Ishikawa (cell line): ENCODE measurements around the gene TBCD.

Experiments used
- CEBPB ChIP-seq: IDR thresholded peaks from 2 replicates; pipeline ENCODE4 v1.6.1; 2012
- CREB1 ChIP-seq: IDR thresholded peaks from 2 replicates; pipeline ENCODE4 v1.6.1; 2012; ENCODE audit warnings: low read depth
- EGR1 ChIP-seq: IDR thresholded peaks from 2 replicates; pipeline ENCODE4 v1.6.1; 2012
- EP300 ChIP-seq: IDR thresholded peaks from 2 replicates; pipeline ENCODE4 v1.6.1; 2012; ENCODE audit warnings: borderline replicate concordance
- FOXM1 ChIP-seq: IDR thresholded peaks from 2 replicates; pipeline ENCODE4 v1.6.1; 2012; ENCODE audit warnings: low read depth, borderline replicate concordance
- MAX ChIP-seq: IDR thresholded peaks from 2 replicates; pipeline ENCODE4 v1.6.1; 2012
- NFIC ChIP-seq: IDR thresholded peaks from 2 replicates; pipeline ENCODE4 v1.6.1; 2012
- RAD21 ChIP-seq: IDR thresholded peaks from 2 replicates; pipeline ENCODE4 v1.6.1; 2012; ENCODE audit warnings: low read depth
- REST ChIP-seq: IDR thresholded peaks from 2 replicates; pipeline ENCODE4 v1.6.1; 2012; ENCODE audit warnings: low read depth, mild to moderate bottlenecking
- TAF1 ChIP-seq: IDR thresholded peaks from 2 replicates; pipeline ENCODE4 v1.6.1; 2012; ENCODE audit warnings: low read depth, mild to moderate bottlenecking
- TCF12 ChIP-seq: IDR thresholded peaks from 2 replicates; pipeline ENCODE4 v1.6.1; 2012; ENCODE audit warnings: low read depth
- TEAD4 ChIP-seq: IDR thresholded peaks from 2 replicates; pipeline ENCODE4 v1.6.1; 2012
- USF1 ChIP-seq: IDR thresholded peaks from 2 replicates; pipeline ENCODE4 v1.6.1; 2012
- YY1 ChIP-seq: IDR thresholded peaks from 2 replicates; pipeline ENCODE4 v1.6.1; 2012; ENCODE audit warnings: low read depth
- ZBTB7A ChIP-seq: IDR thresholded peaks from 2 replicates; pipeline ENCODE4 v1.6.1; 2012; ENCODE audit warnings: low read depth

Gene TBCD

GRCh38 chr17:82832411-82832810, 80.5 kb downstream of the TBCD start:
- no peak for TF ChIP-seq EP300
- TF ChIP-seq FOXM1 = no peak
- TF ChIP-seq NFIC = no peak
- TF ChIP-seq TCF12 = no peak
- no peak for TF ChIP-seq EGR1
- TF ChIP-seq TEAD4 = no peak
- TF ChIP-seq REST = no peak
- no peak for TF ChIP-seq MAX
- no peak for TF ChIP-seq CREB1
- no peak for TF ChIP-seq ZBTB7A
- TF ChIP-seq USF1 = no peak
- no peak for TF ChIP-seq CEBPB
- TF ChIP-seq YY1 = no peak
- no peak for TF ChIP-seq TAF1
- no peak for TF ChIP-seq RAD21

GRCh38 chr17:82832881-82833475, 81.1 kb downstream of the TBCD start:
- TF ChIP-seq REST = no peak
- TF ChIP-seq USF1 = no peak
- TF ChIP-seq CEBPB = no peak
- no peak for TF ChIP-seq CREB1
- no peak for TF ChIP-seq RAD21
- TF ChIP-seq FOXM1 = no peak
- no peak for TF ChIP-seq ZBTB7A
- no peak for TF ChIP-seq EGR1
- TF ChIP-seq NFIC = no peak
- no peak for TF ChIP-seq EP300
- TF ChIP-seq YY1 = no peak

GRCh38 chr17:82835122-82835521, 83.3 kb downstream of the TBCD start:
- TF ChIP-seq EP300 = no peak
- no peak for TF ChIP-seq TEAD4
- no peak for TF ChIP-seq CREB1
- no peak for TF ChIP-seq ZBTB7A
- TF ChIP-seq TAF1 = no peak

GRCh38 chr17:82835766-82836512, 84.1 kb downstream of the TBCD start:
- TF ChIP-seq REST = no peak
- no peak for TF ChIP-seq FOXM1
- no peak for TF ChIP-seq CEBPB
- no peak for TF ChIP-seq EP300
- TF ChIP-seq CREB1 = no peak
- no peak for TF ChIP-seq ZBTB7A
- TF ChIP-seq TAF1 = no peak
- TF ChIP-seq RAD21 = no peak
- TF ChIP-seq NFIC = no peak

GRCh38 chr17:82836823-82837357, 85.0 kb downstream of the TBCD start:
- TF ChIP-seq NFIC (no peak), TEAD4 (no peak)
